ENCODE data around the gene RFTN1. TPM values are rescaled to one million over a fixed set of nuclear protein-coding genes. Genes with fewer than 3 reads are reported as not detected.
A peak's percentile ranks its signal among the peaks of the same experiment; 100 is the strongest.

RFTN1 gene
- total RNA-seq, 1 donor from 2014 or later, result 41.8 TPM

DNA sequence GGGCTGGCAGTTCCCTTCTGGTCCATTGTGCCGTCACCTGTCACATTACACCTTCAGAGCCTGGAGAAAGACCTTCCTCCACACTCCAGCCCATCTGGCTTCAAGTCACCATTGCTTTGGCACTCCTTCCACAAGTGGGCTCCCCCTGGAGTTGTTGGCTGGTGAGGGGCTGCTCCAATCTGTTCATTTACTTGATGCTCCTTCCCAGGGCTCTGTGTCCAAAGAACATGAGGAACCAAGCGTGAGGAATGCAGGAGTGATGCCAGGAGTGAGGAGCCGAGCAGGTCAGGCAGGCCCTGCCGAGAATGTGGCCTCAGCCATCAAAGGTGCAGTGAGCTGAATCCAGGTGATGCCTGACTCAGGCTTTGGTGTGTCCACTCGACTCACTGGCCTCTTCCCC lies 191.3 kb downstream of the RFTN1 start:
- TF ChIP-seq, protein P1, sequence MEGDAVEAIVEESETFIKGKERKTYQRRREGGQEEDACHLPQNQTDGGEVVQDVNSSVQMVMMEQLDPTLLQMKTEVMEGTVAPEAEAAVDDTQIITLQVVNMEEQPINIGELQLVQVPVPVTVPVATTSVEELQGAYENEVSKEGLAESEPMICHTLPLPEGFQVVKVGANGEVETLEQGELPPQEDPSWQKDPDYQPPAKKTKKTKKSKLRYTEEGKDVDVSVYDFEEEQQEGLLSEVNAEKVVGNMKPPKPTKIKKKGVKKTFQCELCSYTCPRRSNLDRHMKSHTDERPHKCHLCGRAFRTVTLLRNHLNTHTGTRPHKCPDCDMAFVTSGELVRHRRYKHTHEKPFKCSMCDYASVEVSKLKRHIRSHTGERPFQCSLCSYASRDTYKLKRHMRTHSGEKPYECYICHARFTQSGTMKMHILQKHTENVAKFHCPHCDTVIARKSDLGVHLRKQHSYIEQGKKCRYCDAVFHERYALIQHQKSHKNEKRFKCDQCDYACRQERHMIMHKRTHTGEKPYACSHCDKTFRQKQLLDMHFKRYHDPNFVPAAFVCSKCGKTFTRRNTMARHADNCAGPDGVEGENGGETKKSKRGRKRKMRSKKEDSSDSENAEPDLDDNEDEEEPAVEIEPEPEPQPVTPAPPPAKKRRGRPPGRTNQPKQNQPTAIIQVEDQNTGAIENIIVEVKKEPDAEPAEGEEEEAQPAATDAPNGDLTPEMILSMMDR (IDR thresholded peaks at IDR 0.05; ENCODE audit: unreplicated experiment), result no peak
- Mint-ChIP-seq H3K4me1 (ENCODE audit: unreplicated experiment) (peaks cover 9% of the 10 kb centered on the region), H3K9me3 (ENCODE audit: unreplicated experiment) (no peaks in the 10 kb centered on the region), H3K27ac (ENCODE audit: unreplicated experiment) (no peak overlapping the region), H3K4me3 (ENCODE audit: unreplicated experiment) (no peak overlapping the region), H3K27me3 (ENCODE audit: unreplicated experiment) (peaks cover 7% of the 10 kb centered on the region), H3K36me3 (ENCODE audit: low read depth, unreplicated experiment) (peaks cover 27% of the 10 kb centered on the region)
- no peak for DNase-seq (ENCODE audit: low spot score)

DNA sequence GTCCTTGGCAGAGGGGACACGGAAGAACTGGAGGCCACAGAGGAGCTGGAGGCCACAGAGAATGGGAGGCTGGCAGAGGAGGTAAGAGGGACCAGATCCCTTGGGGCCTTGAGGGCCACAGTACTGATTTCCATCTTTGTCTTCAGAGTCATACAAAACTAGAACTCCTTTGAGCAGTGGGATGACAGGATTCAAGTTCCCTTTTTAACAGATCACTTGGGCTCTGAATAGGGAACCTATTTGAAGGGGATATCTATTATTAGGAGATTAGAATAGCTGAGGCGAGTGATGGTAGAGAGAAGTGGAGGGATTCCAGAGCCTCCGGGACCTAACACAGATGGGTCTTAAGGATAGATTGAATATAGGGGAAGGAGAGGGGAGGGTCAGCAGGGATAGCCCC lies 192.8 kb downstream of the RFTN1 start:
- H3K27me3 Mint-ChIP-seq (ENCODE audit: unreplicated experiment), result peaks cover 9% of the 10 kb centered on the region
- no peak overlapping the region for H3K27ac Mint-ChIP-seq (ENCODE audit: unreplicated experiment)
- peaks cover 40% of the 10 kb centered on the region for H3K36me3 Mint-ChIP-seq (ENCODE audit: low read depth, unreplicated experiment)
- peaks cover 9% of the 10 kb centered on the region for H3K4me1 Mint-ChIP-seq (ENCODE audit: unreplicated experiment)
- no peak overlapping the region for H3K4me3 Mint-ChIP-seq (ENCODE audit: unreplicated experiment)
- no peaks in the 10 kb centered on the region for H3K9me3 Mint-ChIP-seq (ENCODE audit: unreplicated experiment)
- TF ChIP-seq, protein P1 (IDR thresholded peaks at IDR 0.05; ENCODE audit: unreplicated experiment), result no peak
- DNase-seq (ENCODE audit: low spot score), result no peak

DNA sequence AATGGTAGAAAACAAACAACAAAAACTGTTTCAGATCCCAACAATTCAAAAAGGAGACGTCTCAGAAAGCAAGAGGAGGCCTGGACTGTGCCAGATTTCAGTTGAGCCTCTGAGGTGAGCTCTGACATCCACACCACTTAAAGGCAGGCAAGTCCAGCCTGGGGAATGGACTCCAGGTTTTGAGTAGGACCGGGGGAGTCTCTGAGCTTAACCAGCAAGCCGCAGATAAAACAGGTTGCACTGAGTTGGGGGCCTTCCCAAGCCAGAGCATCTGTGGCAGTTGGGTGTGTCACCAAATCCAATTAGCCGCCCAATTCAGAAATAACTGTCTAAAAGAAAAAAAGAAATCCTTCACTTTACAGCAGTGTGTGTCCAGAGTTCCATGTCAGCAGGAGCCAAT lies 193.8 kb downstream of the RFTN1 start:
- no peak overlapping the region for H3K4me3 Mint-ChIP-seq (ENCODE audit: unreplicated experiment)
- DNase-seq (ENCODE audit: low spot score), result no peak
- peaks cover 9% of the 10 kb centered on the region for H3K4me1 Mint-ChIP-seq (ENCODE audit: unreplicated experiment)
- peaks cover 44% of the 10 kb centered on the region for H3K36me3 Mint-ChIP-seq (ENCODE audit: low read depth, unreplicated experiment)
- TF ChIP-seq, protein P1 (IDR thresholded peaks at IDR 0.05; ENCODE audit: unreplicated experiment), result no peak
- peaks cover 9% of the 10 kb centered on the region for H3K27me3 Mint-ChIP-seq (ENCODE audit: unreplicated experiment)
- H3K9me3 Mint-ChIP-seq (ENCODE audit: unreplicated experiment), result no peaks in the 10 kb centered on the region
- H3K27ac Mint-ChIP-seq (ENCODE audit: unreplicated experiment), result no peak overlapping the region

DNA sequence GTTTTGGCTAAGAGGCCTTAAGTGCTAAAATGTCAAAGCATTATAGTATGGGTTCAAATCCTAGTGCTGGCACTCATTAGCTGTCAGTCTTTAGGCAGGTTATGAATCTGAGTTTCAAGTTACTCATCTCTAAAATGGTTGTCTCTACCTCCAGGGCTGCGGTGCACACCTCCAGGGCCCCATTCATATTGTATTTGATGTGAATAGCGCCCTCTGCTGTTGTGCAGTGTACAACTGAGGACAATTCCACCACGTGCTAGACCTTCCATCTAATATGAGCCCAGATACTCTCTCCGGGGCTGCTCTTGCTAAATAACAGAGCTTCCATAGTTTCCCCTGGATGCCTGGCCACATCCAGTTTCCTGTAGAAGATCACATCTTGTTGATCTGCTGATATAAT lies 194.2 kb downstream of the RFTN1 start:
- H3K27ac Mint-ChIP-seq (ENCODE audit: unreplicated experiment), result no peak overlapping the region
- peaks cover 44% of the 10 kb centered on the region for H3K36me3 Mint-ChIP-seq (ENCODE audit: low read depth, unreplicated experiment)
- H3K9me3 Mint-ChIP-seq (ENCODE audit: unreplicated experiment), result no peaks in the 10 kb centered on the region
- peak; percentile 25 for DNase-seq (ENCODE audit: low spot score)
- TF ChIP-seq, protein P1 (IDR thresholded peaks at IDR 0.05; ENCODE audit: unreplicated experiment), result peak; percentile 35
- H3K4me1 Mint-ChIP-seq (ENCODE audit: unreplicated experiment), result peaks cover 9% of the 10 kb centered on the region
- peaks cover 9% of the 10 kb centered on the region for H3K27me3 Mint-ChIP-seq (ENCODE audit: unreplicated experiment)
- H3K4me3 Mint-ChIP-seq (ENCODE audit: unreplicated experiment), result no peak overlapping the region

DNA sequence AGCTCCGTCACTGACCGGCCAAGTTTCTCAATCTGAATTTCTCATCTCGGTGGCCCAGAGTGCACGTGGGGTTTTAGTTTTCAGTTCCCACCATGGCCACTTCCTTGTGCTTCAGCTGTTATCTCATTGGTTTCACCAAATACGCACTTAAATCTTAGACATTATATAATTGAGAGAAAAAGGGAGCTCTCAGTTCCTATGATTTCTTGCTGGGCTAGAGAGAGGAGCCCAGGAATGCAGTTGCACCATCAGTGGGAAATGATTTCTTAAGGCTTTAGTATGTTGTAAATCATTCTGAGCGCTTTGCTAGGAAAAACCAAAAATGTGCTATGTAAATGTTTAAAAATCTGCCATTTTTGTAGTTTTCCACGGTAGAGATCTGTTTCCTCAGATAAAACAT lies 195.3 kb downstream of the RFTN1 start:
- no peak for DNase-seq (ENCODE audit: low spot score)
- no peak overlapping the region for H3K4me3 Mint-ChIP-seq (ENCODE audit: unreplicated experiment)
- TF ChIP-seq, protein P1 (IDR thresholded peaks at IDR 0.05; ENCODE audit: unreplicated experiment), result no peak
- H3K9me3 Mint-ChIP-seq (ENCODE audit: unreplicated experiment), result no peaks in the 10 kb centered on the region
- peaks cover 9% of the 10 kb centered on the region for H3K27me3 Mint-ChIP-seq (ENCODE audit: unreplicated experiment)
- peaks cover 41% of the 10 kb centered on the region for H3K36me3 Mint-ChIP-seq (ENCODE audit: low read depth, unreplicated experiment)
- no peak overlapping the region for H3K27ac Mint-ChIP-seq (ENCODE audit: unreplicated experiment)
- peaks cover 9% of the 10 kb centered on the region for H3K4me1 Mint-ChIP-seq (ENCODE audit: unreplicated experiment)
